Activated CD4-positive, alpha-beta T cell treated with anti-CD3 and anti-CD28 coated beads, Interleukin-2, amount 50 U/mL, for 48 hours (primary cell): ENCODE measurements around the gene LRRC74A.

ENCODE experiments used
- DNase-seq, 2 experiments: peaks; one replicate each; pipeline ENCODE4 v3.0.0-alpha.2; 2020

The LRRC74A gene

GRCh38 chr14:76855066-76855465 lies 28.9 kb downstream of the LRRC74A start:
- DNase-seq: no peak

GRCh38 chr14:76856769-76857168 lies 30.6 kb downstream of the LRRC74A start:
- DNase-seq: no peak

DNA sequence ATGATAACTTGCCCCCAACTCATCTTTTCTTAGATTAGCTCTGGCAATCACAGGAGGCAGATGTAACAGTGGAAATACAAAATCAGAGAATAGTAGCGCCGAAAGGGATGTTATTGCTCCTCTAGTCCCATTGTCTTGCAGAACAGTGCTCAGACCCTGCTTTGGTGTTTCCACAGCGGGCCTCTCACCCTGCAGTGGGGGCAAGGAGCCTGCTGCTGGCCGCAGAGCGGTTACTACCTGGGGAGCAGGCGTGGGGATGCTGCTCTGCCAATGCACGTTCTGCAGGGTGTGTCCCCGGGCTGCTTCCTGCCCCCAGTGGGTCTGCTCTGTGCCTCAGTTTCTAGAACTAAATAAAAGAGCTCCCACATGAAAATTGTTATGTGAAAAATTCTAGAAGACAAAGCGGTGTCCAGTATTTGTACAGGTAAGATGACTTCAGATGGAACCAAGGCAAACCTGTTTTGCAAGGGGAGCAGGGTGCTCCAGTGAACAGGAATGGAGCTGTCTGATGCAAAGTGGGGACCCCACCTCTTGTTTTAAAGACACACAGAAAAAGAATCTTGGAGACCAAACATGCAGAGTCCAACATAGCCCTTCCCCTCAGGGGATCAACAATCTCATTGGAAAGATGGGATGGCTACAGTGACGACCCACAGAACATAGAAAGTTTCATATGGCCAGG lies 35.5 kb downstream of the LRRC74A start:
- DNase-seq: no peak

- DNase-seq: no peak
These were observed 36.5 kb downstream of the LRRC74A start for GRCh38 chr14:76862546-76863282.

GRCh38 chr14:76863724-76864407 lies 37.7 kb downstream of the LRRC74A start:
- no peak for DNase-seq

- DNase-seq: no peak
These were observed 40.2 kb downstream of the LRRC74A start for GRCh38 chr14:76866456-76866855.

DNA sequence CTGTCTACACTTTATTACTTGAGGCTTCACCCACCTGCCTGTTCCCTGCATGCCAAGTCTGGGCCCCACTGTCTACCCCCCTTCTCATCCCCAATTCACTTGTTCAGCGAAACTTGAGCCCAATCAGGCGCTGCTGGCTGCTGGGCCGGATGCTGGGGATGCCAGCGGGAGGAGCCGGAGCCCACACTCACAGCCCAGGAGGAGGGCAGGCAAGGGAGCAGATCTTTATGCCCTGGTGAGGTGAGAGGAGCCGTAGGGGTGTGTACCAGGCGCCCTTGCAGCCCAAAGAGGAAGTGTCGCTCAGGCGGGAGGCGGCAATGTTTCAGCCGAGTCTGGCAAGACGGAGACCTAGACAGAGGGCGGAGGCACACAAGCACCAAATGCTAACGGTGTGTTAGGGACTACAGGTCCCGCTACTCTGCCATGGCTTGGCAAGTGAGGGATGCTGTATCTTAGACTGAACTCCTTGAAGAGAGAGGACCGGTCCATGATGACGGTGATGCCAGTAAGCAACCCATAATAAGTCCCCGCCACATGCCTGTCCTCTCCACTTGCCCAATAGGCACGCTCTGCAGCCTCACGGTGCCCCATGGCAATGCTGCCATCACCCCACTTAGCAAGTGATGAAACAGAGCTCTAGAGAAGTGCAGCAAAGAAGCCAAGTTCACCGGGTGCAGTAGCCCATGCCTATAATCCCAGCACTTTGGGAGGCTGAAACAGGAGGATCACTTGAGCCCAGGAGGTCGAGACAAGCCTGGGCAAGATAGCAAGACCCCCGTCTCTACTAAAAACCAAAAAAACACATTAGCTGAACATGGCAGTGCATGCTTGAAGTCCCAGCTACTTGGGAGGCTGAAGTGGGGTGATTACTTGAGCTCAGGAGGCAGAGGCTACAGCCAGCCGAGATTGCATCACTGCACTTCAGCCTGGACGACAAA lies 41.6 kb downstream of the LRRC74A start:
- DNase-seq: peak; percentile 37 to 41

GRCh38 chr14:76868454-76869170 lies 42.4 kb downstream of the LRRC74A start:
- no peak for DNase-seq

DNA sequence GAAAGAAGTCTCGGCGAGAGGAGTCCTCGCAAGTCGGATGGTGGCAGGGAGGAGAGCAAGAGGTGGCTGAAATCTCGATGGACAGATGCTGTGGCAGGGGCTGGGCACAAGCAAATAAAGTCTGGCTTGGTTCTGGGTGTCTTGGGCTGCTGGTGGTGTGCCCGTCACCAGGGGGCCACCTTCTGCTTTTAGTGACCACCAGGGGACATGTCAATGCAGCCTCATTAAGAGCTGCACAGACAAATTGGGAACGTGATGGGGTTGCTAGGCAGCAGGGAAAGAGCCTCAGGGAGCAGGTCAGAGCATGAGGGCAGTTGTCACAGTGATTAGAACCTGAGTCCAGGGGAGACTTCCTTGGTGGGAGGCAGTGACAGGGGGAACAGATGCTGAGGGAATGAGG lies 44.0 kb downstream of the LRRC74A start:
- DNase-seq: no peak

- DNase-seq: peak; percentile 69 to 73
These were observed 46.7 kb downstream of the LRRC74A start for GRCh38 chr14:76872796-76873432.

DNA sequence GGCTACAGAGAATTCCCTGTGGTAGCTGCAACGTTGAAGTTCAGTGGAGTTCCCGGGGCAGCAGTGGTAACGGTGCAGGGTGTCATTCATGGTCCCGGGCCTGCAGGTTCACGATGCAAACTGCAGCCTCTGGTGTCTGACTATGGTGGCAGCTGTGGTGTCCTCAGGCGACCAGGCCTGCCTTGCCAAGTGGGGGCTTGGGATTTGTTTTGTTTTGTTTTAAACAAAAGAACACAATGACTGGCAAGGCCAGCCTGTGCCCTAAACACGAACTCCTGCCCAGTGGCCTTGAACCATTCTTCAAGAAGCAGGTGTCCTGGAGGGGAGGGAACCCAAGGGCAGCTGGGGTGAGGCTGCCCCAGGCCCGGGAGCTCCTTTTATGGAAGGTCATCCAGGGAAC lies 48.5 kb downstream of the LRRC74A start:
- DNase-seq: no peak

DNA sequence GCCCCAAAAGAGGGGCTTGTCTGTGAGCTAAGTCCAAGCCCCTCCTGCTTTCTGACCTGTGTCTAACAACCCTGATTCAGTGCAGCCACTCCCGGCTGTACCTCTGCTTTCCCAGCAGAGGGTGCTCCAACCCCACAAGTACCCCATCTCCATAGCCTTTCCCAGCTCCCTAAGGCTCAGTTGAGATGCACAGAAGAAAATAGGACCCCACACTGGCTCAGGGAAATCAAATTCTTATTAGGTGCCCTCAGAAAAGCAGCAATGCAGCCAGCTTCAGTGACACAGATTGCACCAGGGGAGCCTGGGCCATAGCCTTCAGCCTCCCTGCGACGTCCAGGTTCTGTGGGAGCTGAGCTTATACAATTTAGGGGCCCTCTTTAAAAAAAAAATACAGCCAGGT lies 49.9 kb downstream of the LRRC74A start:
- peak; percentile 52 to 62 for DNase-seq

GRCh38 chr14:76877871-76878270 lies 51.7 kb downstream of the LRRC74A start:
- no peak for DNase-seq

DNA sequence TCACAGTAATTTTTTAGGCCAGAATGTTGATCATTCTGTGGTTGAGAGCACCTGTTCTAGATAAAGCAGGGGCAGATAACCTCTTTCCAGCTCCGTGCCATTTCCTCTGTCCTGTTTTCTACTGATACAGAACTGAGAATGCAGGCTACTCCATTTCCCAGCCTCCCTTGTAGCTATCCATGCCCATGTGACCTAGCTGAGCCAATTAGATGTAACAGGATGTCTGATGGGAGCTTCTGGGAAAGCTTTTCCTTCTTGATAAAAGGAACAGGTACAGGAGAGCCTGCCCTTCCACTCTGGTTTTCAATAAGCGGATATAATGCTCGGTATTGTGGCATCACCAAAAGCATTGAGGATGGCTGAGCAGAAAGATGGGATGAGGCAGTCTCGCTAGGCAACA lies 54.2 kb downstream of the LRRC74A start:
- no peak for DNase-seq

- no peak for DNase-seq
These were observed 55.1 kb downstream of the LRRC74A start for GRCh38 chr14:76881348-76881747.

- no peak for DNase-seq
These were observed 56.4 kb downstream of the LRRC74A start for GRCh38 chr14:76882651-76883050.

DNA sequence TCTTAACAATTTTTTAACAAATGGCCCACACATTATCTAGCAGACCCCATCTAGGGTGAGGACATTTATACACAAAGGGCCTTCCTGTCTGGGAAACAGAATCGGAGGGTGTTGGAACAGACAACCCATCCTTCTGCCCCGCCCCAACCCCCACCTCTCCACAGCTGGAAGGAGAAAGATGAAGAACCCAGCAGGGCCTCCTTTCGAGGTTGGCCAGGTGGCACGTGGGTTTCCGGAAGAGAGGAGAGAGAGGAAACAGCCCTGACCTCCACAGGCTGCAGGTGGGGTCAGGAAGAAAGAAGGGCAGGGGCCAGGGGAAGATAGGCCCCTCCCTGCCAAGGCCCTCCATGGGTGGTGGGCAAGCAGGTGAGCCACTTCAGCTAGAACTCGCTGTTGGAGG lies 57.2 kb downstream of the LRRC74A start:
- no peak for DNase-seq

GRCh38 chr14:76884394-76884793 lies 58.2 kb downstream of the LRRC74A start:
- DNase-seq: no peak

GRCh38 chr14:76884853-76885276 lies 58.7 kb downstream of the LRRC74A start:
- DNase-seq: no peak

DNA sequence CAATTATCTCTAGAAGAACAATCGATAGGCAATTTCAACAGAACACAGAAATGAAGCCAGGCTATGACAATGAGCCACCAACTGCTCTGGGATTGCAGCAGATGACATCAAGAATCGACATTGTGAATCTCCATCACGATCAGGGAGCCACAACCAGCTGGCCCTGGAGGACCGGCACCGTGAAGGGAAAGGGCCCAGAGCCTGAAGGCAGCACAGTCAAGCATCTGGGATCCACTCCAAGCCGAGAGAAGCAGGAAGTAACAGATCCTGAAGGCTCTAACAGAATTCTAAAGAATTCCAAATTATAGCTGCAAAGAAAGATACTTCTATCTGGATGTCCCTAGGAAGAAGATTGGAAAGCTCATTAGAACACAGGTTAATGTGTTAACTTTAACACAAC lies 61.0 kb downstream of the LRRC74A start:
- no peak for DNase-seq

GRCh38 chr14:76891391-76891790 lies 65.2 kb downstream of the LRRC74A start:
- DNase-seq: no peak

DNA sequence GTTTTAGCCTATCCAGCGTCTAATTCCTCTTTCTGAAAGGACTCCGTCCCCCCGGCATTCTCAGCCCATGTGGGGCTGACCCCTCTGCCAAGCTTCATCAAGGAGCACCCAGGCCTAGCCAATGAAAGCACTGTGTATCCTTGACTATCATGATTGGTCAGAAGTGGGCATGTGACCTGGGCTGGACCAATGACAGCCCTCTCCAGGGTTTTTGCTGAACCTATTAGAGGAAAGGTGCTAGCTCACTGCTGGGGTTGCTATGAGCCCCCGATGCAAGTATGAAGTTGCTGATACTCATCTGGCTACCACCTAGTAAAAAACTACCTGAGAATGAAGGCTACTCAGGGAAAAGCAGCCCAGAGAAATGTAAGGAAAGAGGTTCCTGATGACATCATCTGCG lies 68.1 kb downstream of the LRRC74A start:
- no peak for DNase-seq
